Activated effector memory CD4-positive, alpha-beta T cell treated with anti-CD3 and anti-CD28 coated beads, Interleukin-2, amount 50 U/mL, for 16 hours (primary cell): ENCODE data around the gene AGBL4.
"Not testable (repeated sequence)": the region's sequence is repeated elsewhere in the genome, so short reads cannot be mapped to it uniquely, and the experiment has no call there.

Experiments
- DNase-seq: peaks from one replicate; pipeline ENCODE4 v3.0.0-alpha.2; 2020

The AGBL4 gene

GRCh38 chr1:48560577-48560976, 1463.2 kb downstream of the AGBL4 start:
- no peak for DNase-seq

GRCh38 chr1:48560116-48560515, 1463.6 kb downstream of the AGBL4 start:
- no peak for DNase-seq

DNA sequence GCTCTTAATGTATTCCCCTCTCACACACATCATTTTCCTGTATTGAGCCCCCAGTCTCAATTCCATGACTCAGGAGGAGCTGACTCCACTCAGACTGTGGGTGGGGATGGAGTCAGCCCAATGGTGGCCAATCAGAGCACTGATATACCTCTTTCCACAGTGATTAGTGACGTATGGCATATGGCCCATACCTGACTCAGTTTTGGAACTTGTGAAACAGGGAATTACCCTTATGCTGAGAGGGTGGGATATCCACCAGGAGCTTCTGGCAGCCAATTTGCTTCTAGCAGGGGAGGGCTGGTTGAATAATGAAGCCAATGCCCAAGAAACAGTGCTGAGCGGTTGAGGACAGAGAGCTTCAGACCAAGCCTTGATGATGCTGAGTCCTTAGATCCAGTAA, 1465.4 kb downstream of the AGBL4 start:
- no peak for DNase-seq

GRCh38 chr1:48556186-48556850, 1467.4 kb downstream of the AGBL4 start:
- no peak for DNase-seq

DNA sequence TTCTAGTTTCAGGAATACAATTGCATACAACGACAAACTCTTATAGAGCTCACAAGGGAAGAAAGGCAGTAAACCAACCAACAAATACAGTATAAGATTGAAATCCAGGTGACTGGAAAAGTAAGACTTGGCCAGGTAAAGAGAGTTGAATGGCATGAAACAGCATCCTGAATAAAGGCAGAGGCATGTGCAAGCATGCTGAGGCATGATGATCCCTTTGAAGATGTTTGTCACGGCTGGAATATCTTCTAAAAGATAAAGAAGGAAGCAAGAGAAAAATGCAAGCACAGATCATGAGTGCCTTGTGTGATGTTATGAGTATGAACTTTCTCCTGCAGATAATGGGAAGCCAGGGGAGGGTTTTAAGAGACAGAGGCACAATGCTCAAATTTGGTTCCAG, 1468.5 kb downstream of the AGBL4 start:
- DNase-seq = no peak

DNA sequence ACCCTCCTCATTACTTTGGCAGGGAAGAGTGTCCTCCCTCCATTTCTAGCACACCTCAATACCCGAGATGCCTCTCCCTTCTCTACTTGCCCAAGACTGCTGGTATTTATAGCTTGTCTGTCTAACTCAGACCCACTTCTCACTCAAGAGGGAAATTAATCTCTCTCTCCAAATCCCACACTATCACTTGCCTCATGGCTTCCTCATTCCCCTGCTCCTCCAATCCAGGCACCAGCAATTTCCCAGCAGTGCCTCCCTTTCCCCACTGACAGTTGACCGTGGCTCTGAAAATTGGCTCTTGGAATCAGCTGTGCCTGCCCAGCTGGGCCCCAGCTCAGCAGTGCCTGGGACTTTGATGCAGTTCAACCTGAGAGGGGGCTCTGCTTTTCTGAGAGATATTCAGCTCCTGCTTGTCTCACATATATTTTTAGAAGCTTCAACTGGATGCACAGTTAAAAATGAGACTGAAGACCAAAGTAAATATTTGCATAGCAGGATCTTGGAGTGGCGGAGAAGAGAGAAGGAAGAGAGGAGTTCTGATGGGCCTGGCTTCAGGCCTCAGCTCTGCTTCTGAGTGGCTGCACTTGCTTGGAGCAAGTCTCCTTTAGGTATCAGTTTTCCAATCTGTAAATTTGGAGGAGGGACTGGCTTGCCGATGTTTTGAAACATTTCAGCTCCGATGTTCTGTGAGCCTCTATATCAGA, 1470.7 kb downstream of the AGBL4 start:
- no peak for DNase-seq

- DNase-seq = no peak
These were observed 1471.3 kb downstream of the AGBL4 start for GRCh38 chr1:48552420-48552819.

- no peak for DNase-seq
These were observed 1474.8 kb downstream of the AGBL4 start for GRCh38 chr1:48548985-48549384.

DNA sequence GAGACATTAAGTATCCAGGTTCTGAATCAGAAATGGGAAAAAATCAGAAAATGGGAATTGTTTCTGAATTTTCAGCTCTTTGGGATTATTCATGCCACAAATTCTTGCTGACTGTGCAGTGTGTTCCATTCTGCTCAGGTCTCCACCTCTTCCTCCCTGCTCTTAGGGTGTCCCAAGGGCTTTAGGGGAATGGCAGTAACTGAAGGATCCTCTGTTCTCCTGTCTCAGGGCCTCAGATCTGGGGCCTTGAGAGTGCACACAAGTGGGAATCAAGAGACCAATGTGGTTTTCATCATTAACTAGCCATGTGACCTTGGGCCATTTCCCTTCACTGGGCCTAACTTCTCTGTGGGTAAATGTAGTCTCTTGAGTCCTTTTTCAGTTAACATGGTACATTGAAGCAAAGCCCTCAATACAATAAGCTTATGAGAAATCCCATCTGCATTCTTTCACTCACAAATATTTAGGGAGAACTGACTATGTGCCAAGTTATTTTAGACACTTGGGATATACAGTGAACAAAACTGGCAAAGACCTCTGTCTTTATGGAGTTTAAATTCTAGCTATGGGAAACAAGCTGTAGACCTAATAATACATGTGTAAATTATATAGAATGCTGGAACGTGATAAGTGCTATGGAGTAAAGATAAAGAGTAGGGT, 1476.1 kb downstream of the AGBL4 start:
- DNase-seq = no peak

DNA sequence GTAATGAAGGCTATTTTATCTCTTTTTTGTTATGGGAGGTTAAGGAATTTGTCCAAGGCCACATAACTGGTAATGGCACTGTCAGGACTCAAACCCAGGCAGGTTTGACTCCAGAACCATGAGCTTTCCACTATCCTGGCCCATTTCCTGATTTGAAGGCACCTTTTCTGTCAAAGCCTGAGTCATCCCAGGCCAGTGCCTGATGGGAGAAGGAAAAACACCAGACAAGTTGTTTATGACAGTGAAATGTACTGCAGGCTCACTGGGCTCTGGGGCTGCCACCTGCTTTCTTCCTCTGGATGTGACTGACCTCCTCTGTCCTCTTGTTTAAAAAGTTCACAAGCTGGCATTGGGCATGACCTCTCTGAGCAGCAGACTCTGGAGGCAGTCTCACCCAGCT, 1479.9 kb downstream of the AGBL4 start:
- no peak for DNase-seq

DNA sequence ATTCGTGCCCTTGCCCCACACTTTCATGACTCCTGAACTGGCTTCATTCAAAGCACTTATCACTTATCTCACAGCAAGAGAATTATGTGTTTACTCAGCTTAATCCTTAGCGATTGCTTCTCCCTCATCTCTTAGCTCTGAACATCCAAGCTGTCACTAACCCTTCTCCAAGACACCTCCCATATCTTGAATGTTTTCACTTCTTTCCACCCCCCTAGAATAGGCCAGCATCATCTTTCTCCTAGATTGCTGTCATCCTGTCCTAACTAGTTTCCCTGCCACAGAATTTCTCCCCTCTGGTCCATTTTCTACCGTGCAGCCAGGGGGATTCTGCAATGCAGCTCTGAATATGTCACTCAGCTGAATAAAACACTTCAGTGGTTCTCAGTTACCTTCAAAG, 1483.2 kb downstream of the AGBL4 start:
- DNase-seq = no peak

DNA sequence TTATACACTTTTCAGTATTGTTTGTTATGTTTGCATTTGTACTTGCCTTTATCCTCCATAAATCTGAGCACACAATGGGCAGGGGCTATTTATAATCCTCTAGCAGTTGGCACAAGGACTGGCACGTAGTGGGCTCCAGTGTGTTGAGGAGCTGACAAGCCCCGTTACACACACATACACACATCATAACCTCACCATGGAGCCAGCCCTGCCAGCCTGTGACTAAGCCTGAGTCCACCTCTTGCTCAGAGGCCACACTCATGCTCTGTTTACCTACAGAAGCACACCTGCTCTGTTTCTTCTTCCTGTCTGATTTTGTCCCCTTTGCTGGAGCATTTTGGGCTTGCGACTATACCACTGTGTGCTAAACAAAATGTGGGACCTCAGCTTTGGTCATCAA, 1487.3 kb downstream of the AGBL4 start:
- DNase-seq = no peak

DNA sequence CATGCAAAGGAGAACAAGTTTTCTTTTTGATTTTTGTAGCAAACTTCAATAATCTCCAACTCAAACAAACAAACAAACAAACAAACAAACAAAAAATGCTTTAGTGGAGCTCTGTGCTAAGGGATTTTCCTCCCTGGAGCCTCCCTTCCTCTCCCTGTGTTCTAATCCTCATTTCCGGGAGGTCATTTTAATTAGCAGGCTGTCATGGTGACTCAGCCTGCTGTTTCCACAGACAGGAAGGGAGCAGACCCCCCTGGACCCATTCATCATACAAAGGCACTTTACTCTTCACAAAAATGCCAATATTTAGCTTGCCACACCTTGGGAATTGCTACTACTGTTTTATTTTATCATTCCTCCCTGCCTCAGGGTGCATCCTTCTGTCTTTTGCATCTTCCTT, 1490.8 kb downstream of the AGBL4 start:
- no peak for DNase-seq

- peak; percentile 64 for DNase-seq
These were observed 1492.9 kb downstream of the AGBL4 start for GRCh38 chr1:48530727-48531351.

DNA sequence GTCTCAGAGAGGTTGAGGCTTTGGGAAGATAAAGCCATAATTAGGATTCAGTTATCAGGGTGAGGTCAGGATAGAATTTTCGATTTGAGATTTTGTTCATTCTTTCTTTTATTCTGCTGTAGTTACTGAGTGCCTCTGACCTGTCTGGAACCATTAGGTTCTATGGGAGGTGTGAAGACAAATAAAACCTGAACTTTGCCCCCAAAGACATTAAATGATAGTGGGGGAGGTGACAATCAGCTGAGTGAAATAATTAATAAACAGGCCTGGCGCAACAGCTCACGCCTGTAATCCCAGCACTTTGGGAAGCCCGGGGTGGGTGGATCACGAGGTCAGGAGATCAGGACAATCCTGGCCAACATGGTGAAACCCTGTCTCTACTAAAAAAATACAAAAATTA, 1496.7 kb downstream of the AGBL4 start:
- no peak for DNase-seq

DNA sequence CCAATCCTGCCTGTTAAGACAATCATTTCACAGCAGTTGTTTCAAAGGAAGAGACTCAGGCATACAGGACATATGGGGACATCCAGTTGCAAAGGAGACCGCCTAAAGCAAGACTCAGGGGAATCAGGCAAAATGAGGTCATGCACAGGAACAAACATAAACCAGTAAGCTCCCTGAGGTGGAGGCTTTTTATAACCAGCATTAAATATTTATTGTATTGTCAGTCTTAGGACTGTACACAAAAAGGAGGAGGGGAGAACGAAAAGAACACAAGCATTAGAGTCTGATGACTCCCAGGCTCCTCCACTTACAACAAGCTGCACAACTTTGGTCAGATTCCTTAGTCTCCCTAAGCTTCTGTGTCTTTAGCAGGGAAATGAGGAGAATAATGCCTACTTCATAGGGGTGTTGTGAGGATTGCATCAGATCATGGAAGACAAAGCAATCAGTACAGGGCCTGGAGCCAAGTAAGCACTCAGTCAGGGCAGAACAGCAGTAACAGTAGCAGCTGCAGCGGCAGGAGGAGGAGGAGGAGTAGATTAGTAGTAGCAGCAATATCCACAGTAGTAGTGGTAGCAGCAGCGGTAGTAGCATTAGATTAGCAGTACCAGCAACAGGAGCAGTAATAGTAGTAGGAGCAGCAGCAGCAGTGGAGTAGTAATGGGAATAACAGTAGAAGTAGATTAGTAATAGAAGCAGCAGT, 1497.6 kb downstream of the AGBL4 start:
- DNase-seq = no peak

DNA sequence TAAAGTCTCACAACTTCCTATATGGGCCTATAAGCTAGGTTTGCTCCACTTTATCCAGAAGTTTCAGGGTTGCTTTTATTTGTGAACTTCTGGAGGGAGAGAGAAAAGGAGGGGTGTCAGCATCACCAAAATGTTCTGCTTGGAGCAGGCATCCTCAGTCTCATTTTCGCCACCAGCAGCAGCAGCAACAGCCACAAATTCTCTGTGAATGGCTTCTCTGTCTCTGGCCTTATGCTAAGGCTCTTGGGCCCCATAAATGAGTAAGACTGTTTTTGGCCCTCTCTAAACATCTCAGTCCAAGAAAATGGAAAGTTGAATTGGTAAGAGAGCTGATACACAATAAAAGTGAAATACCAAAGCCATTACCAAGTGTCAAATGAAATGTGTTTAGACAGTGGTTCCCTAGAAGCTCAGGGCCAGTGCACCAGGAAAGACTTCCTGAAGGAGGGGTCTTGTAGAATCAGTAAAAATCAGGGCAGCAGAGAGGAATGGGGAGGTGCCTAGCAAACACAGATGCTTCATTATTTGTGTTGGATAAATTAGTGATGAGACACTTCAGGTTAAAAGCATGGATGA, 1498.8 kb downstream of the AGBL4 start:
- DNase-seq = no peak

DNA sequence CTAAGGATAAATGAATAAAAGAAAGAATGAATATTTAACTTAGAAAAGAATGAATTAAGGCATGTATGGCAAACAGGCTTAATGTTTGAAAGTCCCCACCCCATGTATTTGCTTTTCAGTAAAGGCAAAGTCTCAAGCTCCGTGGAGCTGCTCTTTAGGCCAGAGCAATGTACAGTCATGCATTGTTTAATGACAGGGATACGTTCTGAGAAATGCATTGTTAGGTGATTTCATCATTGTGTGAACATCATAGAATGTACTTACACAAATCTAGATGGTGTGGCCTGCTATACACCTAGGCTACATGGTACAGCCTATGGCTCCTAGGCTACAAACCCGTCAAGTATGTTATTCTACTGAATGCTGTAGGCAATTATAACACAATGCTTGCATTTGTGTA, 1500.2 kb downstream of the AGBL4 start:
- no peak for DNase-seq

DNA sequence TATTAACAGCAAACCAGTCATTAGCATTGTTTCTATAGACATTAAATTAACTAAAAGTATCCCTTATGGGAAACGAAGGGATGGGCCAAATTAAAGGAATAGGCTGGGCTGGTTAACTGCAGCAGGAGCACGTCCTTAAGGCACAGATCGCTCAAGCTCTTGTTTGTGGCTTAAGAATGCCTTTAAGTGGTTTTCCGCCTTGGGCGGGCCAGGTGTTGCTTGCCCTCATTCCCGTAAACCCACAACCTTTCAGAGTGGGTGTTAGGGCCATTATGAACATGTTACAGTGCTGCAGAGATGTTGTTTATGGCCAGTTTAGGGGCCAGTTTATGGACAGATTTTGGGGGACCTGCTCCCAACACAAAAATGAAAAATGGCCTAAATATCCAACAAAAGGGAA, 1503.9 kb downstream of the AGBL4 start:
- not testable (repeated sequence) for DNase-seq

DNA sequence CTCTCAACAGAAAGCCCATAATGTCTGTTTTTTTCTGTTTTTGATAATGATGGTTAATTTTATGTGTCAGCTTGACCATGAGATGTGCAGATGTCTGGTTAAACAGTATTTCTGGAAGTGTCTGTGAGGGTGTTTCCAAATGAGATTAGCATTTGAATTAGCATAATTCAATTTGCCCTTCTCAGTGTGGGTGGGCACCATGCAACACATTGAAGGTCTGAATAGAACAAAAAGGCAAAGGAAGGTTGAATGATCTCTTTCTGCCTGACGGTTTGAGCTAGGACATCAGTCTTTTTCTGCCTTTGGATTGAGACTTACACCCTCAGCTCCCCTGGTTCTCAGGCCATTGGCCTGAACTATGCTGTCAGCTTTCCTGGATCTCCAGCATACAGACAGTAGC, 1516.9 kb downstream of the AGBL4 start:
- DNase-seq = no peak

DNA sequence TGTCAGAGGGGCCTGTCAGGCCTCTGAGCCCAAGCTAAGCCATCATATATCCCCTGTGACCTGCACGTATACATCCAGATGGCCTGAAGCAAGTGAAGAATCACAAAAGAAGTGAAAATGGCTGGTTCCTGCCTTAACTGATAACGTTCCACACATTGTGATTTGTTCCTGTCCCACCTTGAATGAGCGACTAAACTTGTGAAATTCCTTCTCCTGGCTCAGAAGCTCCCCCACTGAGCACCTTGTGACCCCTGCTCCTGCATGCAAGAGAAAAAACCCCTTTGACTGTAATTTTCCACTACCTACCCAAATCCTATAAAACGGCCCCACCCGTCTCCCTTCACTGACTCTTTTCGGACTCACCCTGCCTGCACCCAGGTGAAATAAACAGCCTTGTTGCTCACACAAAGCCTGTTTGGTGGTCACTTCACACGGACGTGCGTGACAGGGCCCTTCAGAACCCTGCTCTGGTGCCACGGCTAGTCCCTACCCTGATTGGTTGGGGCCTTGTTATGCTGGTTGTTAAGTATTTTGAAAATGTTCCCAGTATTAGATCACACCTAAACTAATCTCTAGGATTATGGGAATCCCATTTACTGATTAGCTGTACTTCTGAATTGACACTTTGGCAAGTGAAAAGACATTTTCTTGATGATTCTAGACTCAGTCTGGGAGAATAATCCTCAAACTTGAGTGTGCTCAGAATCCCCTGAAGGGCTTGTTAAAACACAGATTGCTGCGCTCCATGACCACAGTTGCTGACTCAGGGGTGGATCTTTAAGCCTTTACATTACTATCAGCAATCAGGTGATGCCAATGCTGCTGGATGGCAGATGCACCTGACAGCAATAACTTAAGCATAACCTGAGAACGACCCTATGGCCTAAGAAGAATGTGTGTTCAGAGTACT, 1523.0 kb downstream of the AGBL4 start:
- no peak for DNase-seq
